Measurements from ENCODE around the gene PTPRB. TPM values are rescaled to one million over a fixed set of nuclear protein-coding genes. Genes with fewer than 3 reads are reported as not detected.

The PTPRB gene
- total and polyA plus RNA-seq, 2 of the 8 experiments (the other 6 are each of a cell fraction or from before 2014, with no cell fraction given), result 0.36 to 0.58 TPM

- no peak overlapping the region for H3K4ac ChIP-seq (replicated peaks; ENCODE audit: insufficient read length, low read depth, low read length)
These were observed 123.8 kb downstream of the PTPRB start for GRCh38 chr12:70513426-70513825.

More at GRCh38 chr12:70513426-70513825, 123.8 kb downstream of the PTPRB start:
- TF ChIP-seq FOSL1 (IDR thresholded peaks at IDR 0.05; ENCODE audit: insufficient read depth, low read depth, low read length) (no peak), KDM5A (IDR thresholded peaks at IDR 0.05; ENCODE audit: low read length) (no peak), TEAD4 (IDR thresholded peaks at IDR 0.05; ENCODE audit: low read depth, low read length) (no peak), TBP (IDR thresholded peaks at IDR 0.05; ENCODE audit: low read depth, low read length) (no peak), HDAC2 (IDR thresholded peaks at IDR 0.05; ENCODE audit: borderline replicate concordance in 1 of 2, low read depth in 2 of 2, low read length in 2 of 2) (no peak), SAP30 (IDR thresholded peaks at IDR 0.05; ENCODE audit: insufficient read depth, insufficient replicate concordance, low read length) (no peak), KDM1A (IDR thresholded peaks at IDR 0.05; ENCODE audit: borderline replicate concordance, low read length) (no peak), CBX8 (IDR thresholded peaks at IDR 0.05; ENCODE audit: borderline replicate concordance, low read depth, low read length) (no peak), ATF3 (IDR thresholded peaks at IDR 0.05; ENCODE audit: insufficient read depth, low read depth, low read length) (no peak), ZNF274 (IDR thresholded peaks at IDR 0.05; ENCODE audit: borderline replicate concordance, extremely low read depth, low read length) (no peak), SIN3A (conservative IDR thresholded peaks at IDR 0.05 in 1 of 2, IDR thresholded peaks at IDR 0.05 in 1 of 2; ENCODE audit: low read depth in 1 of 2, low read length in 2 of 2) (no peak), PHF8 (conservative IDR thresholded peaks at IDR 0.05; ENCODE audit: low read depth, low read length) (no peak), SP1 (IDR thresholded peaks at IDR 0.05; ENCODE audit: low read depth, low read length) (no peak)
- H3K79me2 ChIP-seq (ENCODE audit: control insufficient read depth in 1 of 2, insufficient read depth in 2 of 2, low read length in 2 of 2), result no peaks in the 10 kb centered on the region
- DNase-seq (ENCODE audit: low read depth in 1 of 2, low spot score in 2 of 2), result no peak
- peaks cover 0 to under 1% (median 0%) of the 10 kb centered on the region in 4 experiments; a peak in 1 of 7 replicates for H3K4me1 ChIP-seq (replicated peaks in 1 of 4; ENCODE audit: control insufficient read depth in 3 of 4, insufficient read depth in 4 of 4, low read length in 3 of 4)
- H3K18ac ChIP-seq (ENCODE audit: extremely low read depth, low read length), result no peak overlapping the region
- H3K23me2 ChIP-seq (ENCODE audit: low read depth, low read length), result no peaks in the 10 kb centered on the region
- H4K91ac ChIP-seq (replicated peaks; ENCODE audit: insufficient read length, low read length), result no peak overlapping the region
- H3K9ac ChIP-seq (replicated peaks in 1 of 4; ENCODE audit: extremely low read depth in 1 of 4, low read depth in 3 of 4, low read length in 3 of 4), result no peak overlapping the region
- H4K5ac ChIP-seq (ENCODE audit: insufficient read length, low read depth, low read length), result no peak overlapping the region
- no peak overlapping the region for H3K14ac ChIP-seq (ENCODE audit: insufficient read length)
- no peak overlapping the region for H2BK5ac ChIP-seq (ENCODE audit: low read depth, low read length)
- H2BK120ac ChIP-seq (replicated peaks; ENCODE audit: low read depth, low read length), result no peak overlapping the region
- FAIRE-seq, result no peak
- H4K8ac ChIP-seq (ENCODE audit: extremely low read depth, insufficient read depth, low read length), result no peak overlapping the region
- H3K23ac ChIP-seq (ENCODE audit: insufficient read length), result no peak overlapping the region
- no peak overlapping the region for H2BK15ac ChIP-seq (ENCODE audit: low read length)
- peaks cover 0 to under 1% (median 0%) of the 10 kb centered on the region in 4 experiments; a peak in 1 of 8 replicates for H3K36me3 ChIP-seq (ENCODE audit: control insufficient read depth in 2 of 4, insufficient read depth in 4 of 4, low read length in 3 of 4)
- H2AFZ ChIP-seq (ENCODE audit: low read length), result no peak overlapping the region
- H3K27me3 ChIP-seq (replicated peaks in 1 of 4; ENCODE audit: control insufficient read depth in 3 of 4, extremely low read depth in 1 of 4, insufficient read depth in 3 of 4, low read length in 3 of 4), result no peaks in the 10 kb centered on the region; a peak in 3 of 7 replicates
- no peak overlapping the region for H3K4me3 ChIP-seq (ENCODE audit: extremely low read depth in 1 of 4, insufficient read depth in 2 of 4, low read depth in 3 of 4, low read length in 4 of 4)
- POLR2A ChIA-PET (ENCODE audit: partially characterized antibody), result no interaction called here
- no peak overlapping the region for H2BK12ac ChIP-seq (ENCODE audit: low read depth, low read length)
- H3K56ac ChIP-seq (replicated peaks; ENCODE audit: insufficient read length, low read depth, low read length), result no peak overlapping the region
- H4K20me1 ChIP-seq (replicated peaks in 1 of 2; ENCODE audit: control insufficient read depth in 1 of 2, insufficient read depth in 2 of 2, low read length in 2 of 2), result no peaks in the 10 kb centered on the region
- peaks cover under 1 to 1% of the 10 kb centered on the region in 2 experiments; a peak in 3 of 4 replicates for H3K9me3 ChIP-seq (ENCODE audit: insufficient read depth in 2 of 2, low read depth in 1 of 2, low read length in 1 of 2)
- no peak overlapping the region for H2AK5ac ChIP-seq (ENCODE audit: low read depth, low read length)
- H2BK20ac ChIP-seq (ENCODE audit: low read length), result no peak overlapping the region
- CTCF ChIA-PET (ENCODE audit: partially characterized antibody), result no interaction called here
- no peak overlapping the region for H3K4me2 ChIP-seq (ENCODE audit: insufficient read depth in 1 of 2, low read depth in 2 of 2, low read length in 2 of 2)
- no peaks in the 10 kb centered on the region for H3K79me1 ChIP-seq (ENCODE audit: low read depth, low read length)
- H3K27ac ChIP-seq (ENCODE audit: low read depth, low read length), result no peak overlapping the region

All from H1 (cell line).